ENCODE data around the gene FGF3. TPM values are rescaled to one million over a fixed set of nuclear protein-coding genes. Genes with fewer than 3 reads are reported as not detected.

FGF3 gene
- total and polyA plus RNA-seq, 4 experiments from 2014 or later, result not detected

DNA sequence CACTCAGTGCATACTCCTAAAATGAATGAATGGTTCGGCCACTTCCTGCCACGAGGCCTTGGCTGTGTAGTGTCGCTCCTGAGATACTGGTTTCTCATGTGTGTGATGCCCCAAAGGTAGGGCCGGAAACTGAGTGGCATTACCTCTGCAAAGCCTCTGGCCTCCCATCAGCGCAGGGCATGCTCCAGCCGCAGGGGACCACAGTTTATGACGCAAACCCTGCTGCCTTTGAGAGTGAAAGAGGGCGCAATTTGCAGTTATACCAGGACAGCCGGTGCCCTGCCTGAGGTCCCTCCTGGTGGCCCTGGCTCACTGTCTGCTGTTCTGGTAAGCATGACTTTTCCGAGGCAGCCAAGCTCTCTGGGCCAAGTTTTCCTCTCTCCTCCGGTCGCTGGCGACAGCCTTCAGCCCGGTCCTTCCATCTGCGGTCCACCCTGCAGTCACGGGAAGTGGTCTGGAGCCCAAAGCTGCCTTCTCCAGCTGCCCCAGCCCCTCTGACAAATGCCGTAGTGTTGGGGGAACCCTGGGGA, 2.4 kb upstream of the FGF3 start:
- CTCF ChIA-PET (ENCODE audit: partially characterized antibody), result no interaction called here
- Mint-ChIP-seq H3K27me3 (peaks cover 11 to 20% of the 10 kb centered on the region in 2 donors), H3K27ac (no peak overlapping the region), H3K9me3 (no peaks in the 10 kb centered on the region), H3K4me3 (no peak overlapping the region), H3K36me3 (no peaks in the 10 kb centered on the region), H3K4me1 (peaks cover 0 to 11% (median under 1%) of the 10 kb centered on the region in 4 donors)
- Histone ChIP-seq H3K27me3 (ENCODE audit: insufficient read depth, low read length) (peaks cover 6% of the 10 kb centered on the region), H3K9me3 (ENCODE audit: control insufficient read depth in 1 of 2, low read length in 2 of 2) (no peaks in the 10 kb centered on the region), H3K4me1 (ENCODE audit: insufficient read depth, low read length) (no peaks in the 10 kb centered on the region), H3K36me3 (ENCODE audit: insufficient read depth, low read length) (no peaks in the 10 kb centered on the region), H3K27ac (ENCODE audit: low read depth, low read length) (no peak overlapping the region), H3K4me3 (ENCODE audit: low read length in 2 of 2) (no peak overlapping the region)
- intact Hi-C loops (cut with micrococcal nuclease), result no loop called here
- no peak for DNase-seq
- POLR2A ChIA-PET (ENCODE audit: partially characterized antibody), result no interaction called here

DNA sequence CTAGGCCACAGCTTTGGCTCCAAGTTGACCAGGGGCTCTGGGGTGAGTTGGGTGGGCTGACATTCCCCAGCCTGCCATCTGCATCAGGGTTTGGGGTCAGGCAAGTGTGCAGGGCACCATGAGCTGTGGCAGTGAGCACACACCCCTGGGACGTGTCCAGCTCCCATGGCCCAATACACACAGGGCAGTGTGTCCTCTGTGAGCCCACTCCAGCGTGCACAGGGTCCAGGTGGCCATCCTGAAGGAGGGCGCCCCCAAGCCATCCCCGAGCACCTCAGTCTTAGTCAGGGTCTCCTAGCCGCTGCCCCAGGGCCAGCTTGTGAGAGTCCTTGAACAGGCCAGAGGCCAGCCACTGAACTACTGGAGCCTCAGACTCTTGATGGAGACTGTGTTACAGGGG, 1.2 kb upstream of the FGF3 start:
- Histone ChIP-seq H3K4me1 (ENCODE audit: insufficient read depth, low read length) (no peaks in the 10 kb centered on the region), H3K4me3 (ENCODE audit: low read length in 2 of 2) (no peak overlapping the region), H3K9me3 (ENCODE audit: control insufficient read depth in 1 of 2, low read length in 2 of 2) (no peaks in the 10 kb centered on the region), H3K27me3 (ENCODE audit: insufficient read depth, low read length) (peaks cover 7% of the 10 kb centered on the region), H3K27ac (ENCODE audit: low read depth, low read length) (no peak overlapping the region), H3K36me3 (ENCODE audit: insufficient read depth, low read length) (no peaks in the 10 kb centered on the region)
- Mint-ChIP-seq H3K4me1 (peaks cover 0 to 6% (median under 1%) of the 10 kb centered on the region in 4 donors), H3K36me3 (no peaks in the 10 kb centered on the region), H3K9me3 (no peaks in the 10 kb centered on the region), H3K4me3 (no peak overlapping the region), H3K27ac (no peak overlapping the region), H3K27me3 (peaks cover 17 to 20% of the 10 kb centered on the region in 2 donors)
- POLR2A ChIA-PET (ENCODE audit: partially characterized antibody), result no interaction called here
- CTCF ChIA-PET (ENCODE audit: partially characterized antibody), result no interaction called here
- DNase-seq, result no peak
- intact Hi-C loops (cut with micrococcal nuclease), result no loop called here

DNA sequence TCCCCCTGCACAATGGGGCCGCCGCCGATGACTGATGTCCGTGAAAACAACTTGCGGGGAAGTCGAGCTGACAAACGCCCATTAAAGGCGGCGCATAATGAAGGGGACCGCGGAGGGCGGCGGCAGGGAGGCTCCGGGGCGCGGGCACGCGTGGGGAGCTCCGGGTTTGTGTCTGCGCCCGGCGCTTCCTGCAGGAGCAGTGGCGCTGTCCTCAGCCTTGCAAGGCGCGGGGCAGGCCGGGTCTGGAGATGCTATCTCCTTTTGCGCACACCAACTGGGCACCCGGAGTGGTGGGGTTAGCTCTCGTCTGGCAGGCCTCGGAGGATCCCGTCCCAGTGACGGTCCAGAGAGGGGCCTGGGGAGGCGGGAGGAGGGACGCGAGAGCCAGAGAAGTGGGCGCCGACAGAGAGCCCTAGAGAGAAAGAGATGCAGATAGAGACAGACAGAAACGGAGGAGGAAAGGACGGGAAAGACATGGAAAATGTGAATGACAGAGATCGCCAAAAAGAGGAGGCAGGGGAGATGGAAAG, 390 bp upstream of the FGF3 start:
- Histone ChIP-seq H3K9me3 (ENCODE audit: control insufficient read depth in 1 of 2, low read length in 2 of 2) (no peaks in the 10 kb centered on the region), H3K4me3 (ENCODE audit: low read length in 2 of 2) (no peak overlapping the region), H3K4me1 (ENCODE audit: insufficient read depth, low read length) (no peaks in the 10 kb centered on the region), H3K27me3 (ENCODE audit: insufficient read depth, low read length) (peaks cover 7% of the 10 kb centered on the region), H3K36me3 (ENCODE audit: insufficient read depth, low read length) (no peaks in the 10 kb centered on the region), H3K27ac (ENCODE audit: low read depth, low read length) (no peak overlapping the region)
- peaks cover 16 to 20% of the 10 kb centered on the region in 2 donors for H3K27me3 Mint-ChIP-seq
- no peak overlapping the region for H3K27ac Mint-ChIP-seq
- peaks cover 0 to 6% (median under 1%) of the 10 kb centered on the region in 4 donors for H3K4me1 Mint-ChIP-seq
- H3K36me3 Mint-ChIP-seq, result no peaks in the 10 kb centered on the region
- DNase-seq, result no peak
- no peak overlapping the region for H3K4me3 Mint-ChIP-seq
- intact Hi-C loops (cut with micrococcal nuclease), result no loop called here
- H3K9me3 Mint-ChIP-seq, result no peaks in the 10 kb centered on the region
- ChIA-PET CTCF (ENCODE audit: partially characterized antibody) (no interaction called here), POLR2A (ENCODE audit: partially characterized antibody) (no interaction called here)

DNA sequence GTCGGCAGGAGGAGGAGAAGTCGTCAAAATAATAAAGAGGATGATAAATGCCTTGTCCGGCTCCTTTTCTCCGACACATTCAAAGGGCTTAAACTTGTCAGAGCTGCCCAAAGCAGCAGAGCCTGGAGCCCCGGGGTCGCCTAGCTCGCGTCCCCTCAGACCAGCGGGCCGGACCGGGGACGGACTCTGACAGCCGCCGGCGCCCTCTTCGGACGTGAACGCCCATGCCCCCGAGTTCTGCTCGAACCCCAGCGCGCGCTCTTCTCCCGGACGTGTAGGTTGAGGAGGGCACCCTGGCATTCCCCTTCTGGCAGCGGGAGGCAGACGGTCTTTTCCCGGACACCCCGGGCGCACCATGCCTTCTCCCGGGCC, 999 bp downstream of the FGF3 start:
- peaks cover 21 to 24% of the 10 kb centered on the region in 2 donors for H3K27me3 Mint-ChIP-seq
- H3K9me3 ChIP-seq (ENCODE audit: control insufficient read depth in 1 of 2, low read length in 2 of 2), result no peaks in the 10 kb centered on the region
- peaks cover 0 to 6% (median under 1%) of the 10 kb centered on the region in 4 donors for H3K4me1 Mint-ChIP-seq
- CTCF ChIA-PET (ENCODE audit: partially characterized antibody), result no interaction called here
- no peaks in the 10 kb centered on the region for H3K4me1 ChIP-seq (ENCODE audit: insufficient read depth, low read length)
- intact Hi-C loops (cut with micrococcal nuclease), result no loop called here
- no peak overlapping the region for H3K27ac ChIP-seq (ENCODE audit: low read depth, low read length)
- H3K4me3 Mint-ChIP-seq, result no peak overlapping the region
- no peaks in the 10 kb centered on the region for H3K36me3 ChIP-seq (ENCODE audit: insufficient read depth, low read length)
- no peak overlapping the region for H3K27ac Mint-ChIP-seq
- peaks cover 7% of the 10 kb centered on the region for H3K27me3 ChIP-seq (ENCODE audit: insufficient read depth, low read length)
- H3K9me3 Mint-ChIP-seq, result peaks cover 0 to 2% (median 0%) of the 10 kb centered on the region in 8 donors
- DNase-seq, result no peak
- H3K36me3 Mint-ChIP-seq, result no peaks in the 10 kb centered on the region
- H3K4me3 ChIP-seq (ENCODE audit: low read length in 2 of 2), result no peak overlapping the region
- POLR2A ChIA-PET (ENCODE audit: partially characterized antibody), result no interaction called here

- Histone ChIP-seq H3K4me3 (ENCODE audit: low read length in 2 of 2) (no peak overlapping the region), H3K27me3 (ENCODE audit: insufficient read depth, low read length) (peaks cover 7% of the 10 kb centered on the region), H3K36me3 (ENCODE audit: insufficient read depth, low read length) (no peaks in the 10 kb centered on the region), H3K9me3 (ENCODE audit: control insufficient read depth in 1 of 2, low read length in 2 of 2) (no peaks in the 10 kb centered on the region), H3K4me1 (ENCODE audit: insufficient read depth, low read length) (no peaks in the 10 kb centered on the region), H3K27ac (ENCODE audit: low read depth, low read length) (no peak overlapping the region)
- no peak for DNase-seq
- Mint-ChIP-seq H3K27ac (no peak overlapping the region), H3K27me3 (peaks cover 21% of the 10 kb centered on the region in 2 donors), H3K4me3 (no peak overlapping the region), H3K4me1 (peaks cover 0 to 6% (median under 1%) of the 10 kb centered on the region in 4 donors), H3K36me3 (no peaks in the 10 kb centered on the region), H3K9me3 (peaks cover 0 to 2% (median 0%) of the 10 kb centered on the region in 8 donors)
- CTCF ChIA-PET (ENCODE audit: partially characterized antibody), result no interaction called here
- POLR2A ChIA-PET (ENCODE audit: partially characterized antibody), result no interaction called here
- intact Hi-C loops (cut with micrococcal nuclease), result no loop called here
Observed at GRCh38 chr11:69817265-69818230, 1.7 kb downstream of the FGF3 start.

- Histone ChIP-seq H3K36me3 (ENCODE audit: insufficient read depth, low read length) (no peaks in the 10 kb centered on the region), H3K27me3 (ENCODE audit: insufficient read depth, low read length) (peaks cover 7% of the 10 kb centered on the region), H3K4me3 (ENCODE audit: low read length in 2 of 2) (no peak overlapping the region), H3K27ac (ENCODE audit: low read depth, low read length) (no peak overlapping the region), H3K9me3 (ENCODE audit: control insufficient read depth in 1 of 2, low read length in 2 of 2) (no peaks in the 10 kb centered on the region), H3K4me1 (ENCODE audit: insufficient read depth, low read length) (no peaks in the 10 kb centered on the region)
- intact Hi-C loops (cut with micrococcal nuclease), result no loop called here
- no peak overlapping the region for H3K4me3 Mint-ChIP-seq
- peaks cover 0 to 2% (median 0%) of the 10 kb centered on the region in 8 donors for H3K9me3 Mint-ChIP-seq
- no peaks in the 10 kb centered on the region for H3K36me3 Mint-ChIP-seq
- peaks cover 0 to 6% (median under 1%) of the 10 kb centered on the region in 4 donors for H3K4me1 Mint-ChIP-seq
- no peak for DNase-seq
- peaks cover 17 to 21% of the 10 kb centered on the region in 2 donors for H3K27me3 Mint-ChIP-seq
- CTCF ChIA-PET (ENCODE audit: partially characterized antibody), result no interaction called here
- H3K27ac Mint-ChIP-seq, result no peak overlapping the region
- POLR2A ChIA-PET (ENCODE audit: partially characterized antibody), result no interaction called here
Observed at GRCh38 chr11:69816671-69817070, 2.5 kb downstream of the FGF3 start.

DNA sequence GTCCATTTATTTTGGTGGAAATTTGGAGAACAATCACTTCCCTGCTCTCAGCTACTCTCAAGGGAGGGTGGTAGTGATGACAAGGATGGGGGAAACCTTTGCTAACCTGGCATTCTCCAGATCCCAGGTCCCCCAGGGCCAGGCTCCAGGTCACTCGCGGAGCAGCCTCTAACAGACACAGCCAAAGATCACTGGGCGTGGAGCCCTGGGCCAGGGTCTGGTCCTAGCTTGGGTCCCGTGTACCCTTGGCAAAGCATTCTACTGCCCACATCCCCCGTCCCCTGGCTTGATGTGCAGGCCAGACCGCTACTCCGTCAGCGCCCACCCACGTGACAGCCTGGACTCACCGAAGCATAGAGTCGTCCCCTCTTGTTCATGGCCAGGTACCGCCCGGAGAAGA, 3.2 kb downstream of the FGF3 start:
- Mint-ChIP-seq H3K4me3 (no peak overlapping the region), H3K27me3 (peaks cover 16 to 21% of the 10 kb centered on the region in 2 donors), H3K27ac (no peak overlapping the region), H3K9me3 (peaks cover 0 to 2% (median 0%) of the 10 kb centered on the region in 8 donors), H3K36me3 (no peaks in the 10 kb centered on the region), H3K4me1 (peaks cover 0 to 6% (median under 1%) of the 10 kb centered on the region in 4 donors)
- POLR2A ChIA-PET (ENCODE audit: partially characterized antibody), result no interaction called here
- Histone ChIP-seq H3K27me3 (ENCODE audit: insufficient read depth, low read length) (peaks cover 7% of the 10 kb centered on the region), H3K4me3 (ENCODE audit: low read length in 2 of 2) (no peak overlapping the region), H3K27ac (ENCODE audit: low read depth, low read length) (no peak overlapping the region), H3K36me3 (ENCODE audit: insufficient read depth, low read length) (no peaks in the 10 kb centered on the region), H3K4me1 (ENCODE audit: insufficient read depth, low read length) (no peaks in the 10 kb centered on the region), H3K9me3 (ENCODE audit: control insufficient read depth in 1 of 2, low read length in 2 of 2) (no peaks in the 10 kb centered on the region)
- CTCF ChIA-PET (ENCODE audit: partially characterized antibody), result no interaction called here
- intact Hi-C loops (cut with micrococcal nuclease), result no loop called here
- DNase-seq, result no peak

Data from CD4-positive, alpha-beta memory T cell (primary cell).